Activated CD8-positive, alpha-beta memory T cell treated with anti-CD3 and anti-CD28 coated beads, Interleukin-2, amount 50 U/mL, for 4 hours (primary cell): Measurements from ENCODE around the gene LGALS3.

Source experiments
- DNase-seq: peaks from one replicate; pipeline ENCODE4 v3.0.0-alpha.2; 2020

LGALS3 gene

GRCh38 chr14:55194656-55195355 is 65.8 kb downstream of the LGALS3 start:
- no peak for DNase-seq
